NCI-H524 treated with DMSO at 0.1 percent for 48 hours (cell line): ENCODE results near the gene MCUR1.
A peak's percentile ranks its signal among the peaks of the same experiment; 100 is the strongest.
"Not testable (repeated sequence)": the region's sequence is repeated elsewhere in the genome, so short reads cannot be mapped to it uniquely, and the experiment has no call there.

ENCODE experiments used
- DNase-seq: peaks from one replicate; lab custom pipeline; 2025; lab: John Stamatoyannopoulos, UW

The MCUR1 gene, protein sequence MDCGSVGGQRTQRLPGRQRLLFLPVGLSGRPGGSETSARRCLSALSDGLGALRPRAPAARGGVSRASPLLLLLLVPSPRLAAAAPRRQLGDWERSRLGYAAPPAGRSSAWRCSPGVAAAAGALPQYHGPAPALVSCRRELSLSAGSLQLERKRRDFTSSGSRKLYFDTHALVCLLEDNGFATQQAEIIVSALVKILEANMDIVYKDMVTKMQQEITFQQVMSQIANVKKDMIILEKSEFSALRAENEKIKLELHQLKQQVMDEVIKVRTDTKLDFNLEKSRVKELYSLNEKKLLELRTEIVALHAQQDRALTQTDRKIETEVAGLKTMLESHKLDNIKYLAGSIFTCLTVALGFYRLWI

DNA sequence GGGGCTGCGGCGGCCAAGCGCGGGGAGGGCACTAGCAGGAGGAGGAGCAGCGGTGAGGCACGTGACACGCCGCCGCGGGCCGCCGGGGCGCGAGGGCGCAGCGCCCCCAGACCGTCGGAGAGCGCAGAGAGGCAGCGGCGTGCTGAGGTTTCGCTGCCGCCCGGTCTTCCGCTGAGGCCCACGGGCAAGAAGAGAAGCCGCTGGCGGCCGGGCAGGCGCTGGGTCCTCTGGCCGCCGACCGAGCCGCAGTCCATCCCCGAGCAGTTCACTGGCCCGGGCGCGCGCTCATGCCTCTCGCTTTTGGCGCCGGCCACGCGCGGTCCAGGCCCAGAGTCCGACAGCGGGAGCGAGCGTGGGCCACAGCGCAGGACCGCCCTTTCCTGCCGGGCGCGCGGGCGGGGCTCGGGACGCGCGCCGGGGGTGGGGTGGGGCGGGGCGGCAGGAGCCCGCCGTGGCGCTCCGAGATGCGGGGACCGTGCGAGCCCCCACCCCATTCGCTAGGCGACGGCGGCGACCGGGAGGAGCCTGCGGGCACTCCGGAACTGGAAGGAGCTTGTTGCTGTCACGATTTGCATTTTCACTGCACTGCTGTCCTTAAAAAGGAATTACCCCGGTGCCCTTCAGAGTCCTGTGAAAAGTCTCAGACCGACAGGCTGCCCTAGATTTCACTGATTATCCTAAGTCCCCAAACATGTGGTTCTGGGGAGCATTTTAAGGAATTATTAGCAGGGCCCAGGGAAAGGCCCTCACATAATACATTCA is at the start of gene MCUR1:
Gene MCUR1, minus strand, starts transcription at position 382 of the 762 bp plus-strand sequence. Its CDS starts 128 bp downstream, at position 254.
- DNase-seq: peak; percentile 38

DNA sequence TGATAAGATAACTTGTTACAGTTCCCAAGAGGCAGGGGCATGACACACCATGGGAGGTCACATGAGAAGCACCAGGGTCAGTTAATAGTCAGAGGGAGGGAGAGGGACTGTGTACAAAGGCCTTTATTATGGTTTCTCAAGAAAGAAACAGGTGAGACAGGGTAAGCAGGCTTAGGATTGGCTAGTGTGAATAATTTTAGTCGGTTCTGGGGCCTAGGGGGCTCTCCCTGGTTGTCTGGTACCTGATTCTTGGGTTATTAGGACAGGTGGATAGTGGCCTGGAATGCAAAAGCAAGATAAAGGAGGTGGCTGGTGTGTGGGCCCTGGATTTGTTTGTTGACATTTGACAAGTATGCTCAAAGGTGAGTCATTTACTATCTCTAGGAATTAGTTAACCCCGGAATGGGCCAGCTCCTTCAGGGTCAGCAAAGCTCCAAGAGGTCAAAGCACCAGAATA is 49.4 kb upstream of the MCUR1 start:
- no peak for DNase-seq

DNA sequence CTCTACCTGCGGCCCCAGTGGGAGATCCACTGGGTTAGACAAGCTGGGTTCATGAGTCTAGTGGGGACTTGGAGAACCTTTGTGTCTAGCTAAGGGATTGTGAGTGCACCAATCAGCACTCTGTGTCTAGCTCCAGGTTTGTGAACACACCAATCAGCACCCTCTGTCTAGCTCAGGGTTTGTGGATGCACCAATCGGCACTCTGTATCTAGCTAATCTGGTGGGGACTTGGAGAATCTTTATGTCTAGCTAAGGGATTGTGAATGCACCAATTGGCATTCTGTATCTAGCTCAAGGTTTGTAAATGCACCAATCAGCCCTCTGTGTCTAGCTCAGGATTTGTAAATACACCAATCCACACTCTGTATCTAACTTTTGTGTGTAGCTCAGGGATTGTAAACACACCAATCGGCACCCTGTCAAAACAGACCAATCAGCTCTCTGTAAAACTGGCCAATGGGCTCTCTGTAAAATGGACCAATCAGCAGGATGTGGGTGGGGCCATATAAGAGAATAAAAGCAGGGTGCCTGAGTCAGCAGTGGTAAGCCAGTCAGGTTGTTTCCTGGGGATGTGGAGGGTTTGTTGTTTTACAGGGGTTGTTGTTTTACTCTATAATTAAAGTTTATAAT is 46.3 kb upstream of the MCUR1 start:
- not testable (repeated sequence) for DNase-seq

DNA sequence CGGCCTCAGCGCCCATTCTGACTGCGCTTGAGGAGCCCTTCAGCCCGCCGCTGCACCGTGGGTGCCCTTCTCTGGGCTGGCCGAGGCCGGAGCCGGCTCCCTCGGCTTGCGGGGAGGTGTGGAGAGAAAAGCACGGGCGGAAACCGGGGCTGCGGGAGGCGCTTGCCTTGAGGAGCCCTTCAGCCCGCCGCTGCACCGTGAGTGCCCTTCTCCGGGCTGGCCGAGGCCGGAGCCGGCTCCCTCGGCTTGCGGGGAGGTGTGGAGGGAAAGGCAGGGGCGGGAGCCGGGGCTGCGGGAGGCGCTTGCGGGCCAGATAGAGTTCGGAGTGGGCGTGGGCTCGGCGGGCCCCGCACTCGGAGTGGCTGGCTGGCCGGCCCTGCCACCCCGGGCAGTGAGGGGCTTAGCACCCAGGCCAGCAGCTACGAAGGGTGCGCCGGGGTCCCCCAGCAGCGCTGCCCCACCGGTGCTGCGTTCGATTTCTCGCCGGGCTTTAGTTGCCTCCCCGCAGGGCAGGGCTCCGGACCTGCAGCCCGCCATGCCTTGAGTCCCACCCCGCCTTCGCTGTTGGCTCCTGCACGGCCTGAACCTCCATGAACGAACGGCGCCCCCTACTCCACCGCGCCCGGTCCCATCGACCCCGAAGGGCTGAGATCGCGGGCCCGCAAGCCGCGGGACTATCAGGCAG is 45.7 kb upstream of the MCUR1 start:
- DNase-seq: no peak

DNA sequence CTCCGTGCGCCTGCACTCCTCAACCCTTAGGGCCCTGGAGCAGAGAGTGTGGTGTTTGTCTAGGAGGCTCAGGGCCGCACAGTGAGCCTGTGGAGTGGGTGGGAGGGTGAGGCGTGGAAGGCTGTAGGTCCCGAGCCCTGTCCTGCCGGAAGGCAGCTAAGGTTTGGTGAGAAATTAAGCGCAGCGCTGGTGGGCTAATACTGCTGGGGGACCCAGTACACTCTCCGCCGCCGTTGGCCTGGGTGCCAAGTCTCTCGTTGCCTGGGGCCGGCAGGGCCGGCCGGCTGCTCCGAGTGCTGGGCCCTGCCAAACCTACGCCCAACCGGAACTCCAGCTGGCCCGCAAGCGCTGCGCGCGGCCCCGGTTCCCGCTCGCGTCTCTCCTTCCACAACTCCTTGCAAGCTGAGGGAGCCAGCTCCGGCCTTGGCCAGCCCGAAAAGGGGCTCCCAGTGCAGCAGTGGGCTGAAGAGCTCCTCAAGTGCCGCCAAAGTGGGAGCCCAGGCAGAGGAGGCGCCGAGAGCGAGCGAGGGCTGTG is 40.4 kb upstream of the MCUR1 start:
- no peak for DNase-seq

DNA sequence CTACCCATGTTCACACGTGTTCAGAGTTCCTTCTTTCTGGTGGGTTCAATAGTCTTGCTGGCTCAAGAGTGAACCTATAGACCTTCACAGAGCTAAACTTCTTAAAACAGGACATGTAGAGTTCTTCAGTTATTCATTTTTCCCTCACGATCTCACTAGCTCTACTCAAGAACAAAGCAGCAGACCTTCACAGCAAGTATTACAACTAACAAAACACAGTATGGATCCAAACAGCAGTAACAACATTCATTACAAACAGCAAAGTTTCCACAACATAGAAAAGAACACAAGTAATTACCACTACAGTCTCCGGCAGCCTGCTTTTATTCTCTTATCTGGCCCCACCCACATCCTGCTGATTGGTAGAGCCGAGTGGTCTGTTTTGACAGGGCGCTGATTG is 39.5 kb upstream of the MCUR1 start:
- DNase-seq: no peak

DNA sequence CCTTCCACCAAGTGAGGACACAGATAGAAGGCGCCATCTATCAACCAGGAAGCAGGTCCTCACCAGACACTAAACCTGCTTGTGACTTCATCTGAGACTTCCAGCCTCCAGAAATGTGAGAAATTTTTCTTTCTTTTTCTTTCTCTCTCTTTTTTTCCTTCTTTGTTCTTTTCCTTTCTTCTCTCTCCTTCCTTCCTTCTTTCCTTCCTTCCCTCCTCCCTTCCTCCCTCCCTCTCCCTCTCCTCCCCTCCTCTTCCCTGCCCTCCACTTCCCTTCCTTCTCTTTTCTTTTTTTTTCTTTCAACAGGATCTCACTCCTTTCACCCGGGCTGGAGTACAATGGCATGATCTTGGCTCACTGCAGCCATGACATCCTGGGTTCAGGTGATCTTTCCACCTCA is 37.4 kb upstream of the MCUR1 start:
- DNase-seq: no peak

DNA sequence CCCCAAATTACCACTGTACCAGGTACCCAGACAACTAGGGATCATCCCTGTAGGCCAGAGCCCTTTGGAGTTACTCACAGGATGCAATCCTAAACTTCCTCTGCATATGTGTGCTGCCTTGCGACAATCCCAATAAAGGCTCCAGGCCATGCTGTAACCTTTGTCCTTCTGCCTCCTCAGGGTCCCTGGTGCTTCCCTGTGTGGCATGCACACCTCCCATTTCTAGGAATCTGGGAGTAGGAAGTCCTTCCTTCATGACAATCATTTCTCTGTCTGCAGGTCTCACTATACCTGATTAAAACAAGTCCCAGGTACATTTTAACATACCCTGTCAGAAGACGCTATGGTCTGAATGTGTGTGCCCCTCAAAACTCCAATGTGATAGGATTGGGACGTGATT is 37.0 kb upstream of the MCUR1 start:
- DNase-seq: no peak

DNA sequence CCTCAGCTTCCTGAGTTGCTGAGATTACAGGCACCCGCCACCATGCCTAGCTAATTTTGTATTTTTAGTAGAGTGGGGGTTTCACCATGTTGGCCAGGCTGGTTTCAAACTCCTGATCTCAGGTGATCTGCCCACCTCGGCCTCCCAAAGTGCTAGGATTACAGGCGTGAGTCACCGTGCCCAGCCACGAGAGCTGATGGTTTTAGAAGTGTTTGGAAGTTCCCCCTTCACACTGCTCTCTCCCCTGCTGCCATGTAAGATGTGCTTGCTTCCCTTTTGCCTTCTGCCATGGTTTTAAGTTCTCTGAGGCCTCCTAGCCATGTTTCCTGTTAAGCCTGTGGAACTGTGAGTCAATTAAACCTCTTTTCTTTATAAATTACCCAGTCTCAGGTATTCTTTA is 36.3 kb upstream of the MCUR1 start:
- DNase-seq: not testable (repeated sequence)

DNA sequence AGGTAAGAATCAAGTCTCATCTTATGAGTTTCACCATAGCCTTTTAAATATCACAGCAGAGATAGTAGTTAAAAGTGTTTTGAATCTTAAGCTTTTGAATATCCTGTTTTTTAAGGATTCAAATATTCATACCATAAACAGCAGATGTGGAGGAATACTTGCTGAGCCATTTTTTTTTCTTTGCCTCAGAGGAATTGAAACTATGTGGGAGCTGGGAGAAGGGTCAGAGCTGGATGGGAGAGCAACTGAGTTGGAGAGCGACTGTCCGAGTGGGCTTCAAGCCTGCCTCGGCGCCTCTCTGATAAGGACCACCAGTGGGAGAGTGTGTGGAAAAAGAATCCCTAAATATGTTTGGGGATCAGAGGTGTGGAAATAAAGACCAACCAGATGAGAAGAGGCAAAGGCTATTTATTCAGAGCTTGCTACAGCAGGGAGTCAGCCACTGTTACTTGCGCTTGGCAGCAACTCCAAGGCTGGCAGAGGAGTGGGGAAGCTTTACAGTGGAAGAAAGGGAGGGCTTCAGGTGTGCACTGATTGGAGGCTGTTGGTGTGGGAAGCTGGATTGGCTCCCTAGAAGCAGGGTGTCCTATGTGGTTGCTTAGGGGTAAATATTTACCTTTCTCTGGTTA is 34.3 kb upstream of the MCUR1 start:
- no peak for DNase-seq

DNA sequence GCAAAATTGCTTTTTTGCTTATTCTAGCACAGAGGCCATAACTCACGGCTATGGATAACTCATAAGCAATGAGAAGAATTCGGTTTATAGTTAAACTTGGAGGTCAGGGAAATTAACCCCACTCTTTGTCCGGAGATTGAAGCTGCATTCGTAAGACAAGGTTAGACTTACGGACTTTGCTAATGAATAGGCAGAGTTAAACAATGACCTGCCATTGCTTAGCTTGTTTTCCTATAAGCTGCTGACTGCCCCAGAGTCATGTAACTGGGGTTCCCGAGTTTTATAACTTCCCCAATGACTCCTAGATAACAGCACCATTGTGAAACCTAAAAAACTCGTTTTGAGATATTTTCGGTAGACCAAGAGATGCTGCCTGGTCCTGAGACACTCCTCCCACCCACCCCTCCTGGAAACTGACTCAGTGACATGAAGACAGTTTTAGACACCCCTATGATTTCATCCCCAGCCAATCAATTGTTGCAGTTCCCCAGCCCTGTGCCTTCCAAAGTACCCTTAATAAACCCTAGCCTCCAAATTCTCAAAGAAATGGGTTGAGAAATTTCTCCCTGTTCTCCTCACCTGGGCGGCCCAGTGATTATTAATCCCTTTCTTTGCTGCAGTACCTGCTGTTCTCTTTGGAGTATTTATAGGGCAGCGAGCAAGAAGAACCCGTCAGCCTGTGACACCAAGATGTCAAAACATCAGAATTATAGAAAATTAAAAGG is 33.1 kb upstream of the MCUR1 start:
- DNase-seq: no peak

DNA sequence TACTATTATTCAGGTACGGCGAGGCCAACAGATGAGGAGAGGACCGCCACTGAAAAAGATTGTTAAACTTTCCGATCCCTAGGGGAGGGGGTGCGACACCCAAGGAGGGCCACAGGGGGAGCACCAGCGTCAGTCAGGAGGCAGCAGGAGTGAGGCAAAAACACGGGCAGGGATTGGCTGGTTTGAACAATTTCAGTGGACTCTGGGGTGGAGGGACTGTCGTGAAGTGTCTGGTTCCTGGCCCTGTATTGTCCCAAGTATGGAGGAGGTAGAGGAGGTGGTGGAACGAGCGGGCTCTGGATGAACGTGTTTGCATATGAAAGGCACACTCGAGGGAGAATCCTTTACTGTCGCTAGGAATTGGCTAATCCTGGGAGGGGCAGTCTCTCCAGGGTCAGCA is 32.5 kb upstream of the MCUR1 start:
- no peak for DNase-seq

DNA sequence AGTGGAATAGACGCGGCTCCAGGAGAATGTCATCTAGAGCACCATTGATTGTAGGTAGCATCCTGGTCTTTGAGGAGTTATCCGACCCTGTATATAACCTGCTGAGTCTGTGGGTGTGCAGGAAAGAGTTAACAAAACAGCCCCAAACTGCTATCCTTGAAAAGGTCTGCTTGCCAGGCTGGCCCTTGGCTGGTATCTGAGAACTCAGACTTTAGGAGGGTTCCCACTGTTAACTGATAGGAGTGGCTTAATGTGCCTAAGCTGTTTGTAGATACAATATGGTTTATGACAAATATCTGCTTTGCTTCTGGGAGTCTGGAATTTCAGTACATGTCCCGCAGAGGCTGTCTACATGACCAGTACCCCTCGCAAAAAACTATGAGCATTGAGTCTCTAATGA is 27.6 kb upstream of the MCUR1 start:
- no peak for DNase-seq

DNA sequence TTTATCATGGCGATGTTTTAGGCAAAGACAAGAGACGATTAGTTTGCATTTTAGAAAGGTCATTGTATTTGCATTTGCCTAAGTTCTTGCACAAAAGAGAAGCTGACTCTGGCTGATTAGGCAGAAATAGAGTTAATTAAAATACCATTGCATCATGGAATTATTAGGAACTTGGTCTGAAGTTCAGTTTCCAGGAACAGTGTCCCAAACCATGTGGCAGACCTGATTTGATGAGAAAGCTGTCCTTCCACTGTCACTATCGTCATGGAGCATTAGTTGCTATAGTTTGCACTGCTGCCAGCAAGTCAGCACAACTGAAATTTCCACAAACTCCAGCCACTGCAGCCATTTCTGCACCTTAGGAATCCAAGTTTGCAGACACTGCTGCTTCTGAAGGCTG is 24.3 kb upstream of the MCUR1 start:
- DNase-seq: no peak

DNA sequence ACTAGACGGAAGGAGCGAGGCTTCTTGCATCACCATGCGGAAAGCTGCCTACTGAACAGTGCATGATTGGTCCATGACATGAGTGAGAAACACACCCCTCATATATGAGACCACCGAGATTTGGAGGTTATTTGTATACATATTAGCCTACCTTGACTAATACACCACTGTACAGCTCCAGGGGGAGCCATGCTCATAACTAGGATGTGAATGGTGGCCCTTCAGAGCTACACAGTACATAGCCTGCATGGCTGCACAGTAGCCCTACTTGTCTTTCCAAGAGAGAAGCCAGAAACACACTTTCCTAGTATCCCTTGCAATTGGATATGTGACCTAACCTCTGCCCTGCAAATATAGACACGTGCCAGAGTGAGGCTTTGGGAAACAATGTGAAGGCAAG is 21.8 kb upstream of the MCUR1 start:
- DNase-seq: no peak

DNA sequence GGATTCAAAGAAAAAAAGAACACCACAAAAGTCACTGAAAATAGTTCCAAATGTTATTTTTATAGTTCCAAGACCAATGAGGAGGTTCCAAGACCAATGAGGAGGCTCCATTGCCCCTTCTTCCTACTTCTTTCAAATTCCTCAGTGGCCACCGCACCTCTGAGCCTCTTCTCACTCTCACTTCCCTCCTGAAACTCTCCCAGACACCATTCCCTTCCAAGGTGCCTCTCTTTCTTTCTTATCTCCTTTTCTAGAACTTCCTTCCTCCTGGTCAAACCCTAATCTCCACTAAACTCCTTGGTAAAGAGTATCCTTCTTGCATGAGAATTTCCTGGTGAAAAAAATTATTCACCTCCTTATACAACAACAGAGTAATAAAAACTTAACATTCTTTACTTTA is 20.4 kb upstream of the MCUR1 start:
- DNase-seq: no peak

DNA sequence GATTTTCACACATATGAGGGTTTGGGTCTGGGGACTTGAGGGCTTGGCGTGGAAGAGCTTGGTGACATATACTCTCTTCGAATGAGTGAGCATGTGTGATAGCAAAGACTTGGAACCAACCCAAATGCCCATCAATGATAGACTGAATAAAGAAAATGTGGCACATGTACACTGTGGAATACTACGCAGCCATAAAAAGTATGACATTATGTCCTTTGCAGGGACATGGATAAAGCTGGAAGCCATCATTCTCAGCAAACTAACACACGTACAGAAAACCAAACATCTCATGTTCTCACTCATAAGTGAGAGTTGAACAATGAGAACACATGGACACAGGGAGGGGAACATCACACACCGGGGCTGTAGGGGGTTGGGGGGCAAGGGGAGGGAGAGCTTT is 19.7 kb upstream of the MCUR1 start:
- DNase-seq: not testable (repeated sequence)

DNA sequence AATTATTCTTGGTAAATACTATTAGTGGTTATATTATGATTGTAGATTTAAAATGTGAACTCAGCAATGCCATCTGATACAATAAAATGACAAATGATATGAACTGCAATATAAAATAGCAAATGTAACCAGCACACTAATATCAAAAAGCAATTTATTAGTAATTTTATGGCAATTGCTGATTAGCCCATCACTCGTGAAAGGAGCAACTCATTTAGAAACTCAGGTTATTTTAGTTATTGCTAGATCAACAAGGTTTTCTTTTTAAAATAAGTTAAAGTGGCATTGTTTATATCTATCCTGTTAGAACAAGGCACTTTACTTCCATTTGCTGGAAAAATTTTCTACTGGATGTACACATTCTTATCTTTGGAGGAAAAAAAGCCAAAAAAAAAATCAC is 18.4 kb upstream of the MCUR1 start:
- no peak for DNase-seq

DNA sequence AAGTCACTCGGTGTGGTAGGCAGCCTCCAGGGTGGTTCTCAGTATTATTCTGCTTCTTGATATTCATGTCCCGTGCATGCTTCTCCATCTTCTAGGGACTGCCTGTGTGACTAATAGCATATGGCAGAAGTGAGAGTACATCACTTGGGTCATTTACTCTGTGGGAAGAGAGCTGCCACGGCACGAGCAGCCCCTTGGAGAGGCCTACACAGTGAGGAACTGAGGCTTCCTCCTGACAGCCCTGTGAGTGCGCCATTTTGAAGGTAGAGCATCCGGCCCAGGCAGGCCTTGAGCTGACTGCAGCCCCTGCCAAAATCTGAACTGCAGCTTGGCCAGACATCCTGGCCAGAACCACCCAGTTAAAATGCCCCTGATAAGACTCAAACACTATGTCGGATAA is 17.3 kb upstream of the MCUR1 start:
- no peak for DNase-seq

DNA sequence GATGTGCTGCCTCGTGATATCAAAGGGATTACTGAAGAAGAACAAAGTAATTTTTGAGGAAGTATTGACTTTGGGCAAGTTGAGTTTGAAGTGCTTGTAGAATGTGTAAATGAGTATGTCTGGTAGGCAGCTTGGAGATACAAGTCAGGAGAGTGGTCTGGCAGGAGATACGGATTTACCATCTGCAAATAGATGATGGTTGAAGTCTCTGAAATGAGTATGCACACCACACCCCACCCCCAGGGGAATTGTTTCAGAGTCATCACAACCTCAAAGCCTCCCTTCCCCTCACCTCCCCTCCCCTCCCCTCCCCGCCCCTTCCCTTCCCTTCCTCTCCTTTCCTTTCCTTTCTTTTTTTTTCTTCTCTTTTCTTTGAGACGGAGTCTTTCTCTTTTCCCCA is 16.4 kb upstream of the MCUR1 start:
- DNase-seq: no peak

DNA sequence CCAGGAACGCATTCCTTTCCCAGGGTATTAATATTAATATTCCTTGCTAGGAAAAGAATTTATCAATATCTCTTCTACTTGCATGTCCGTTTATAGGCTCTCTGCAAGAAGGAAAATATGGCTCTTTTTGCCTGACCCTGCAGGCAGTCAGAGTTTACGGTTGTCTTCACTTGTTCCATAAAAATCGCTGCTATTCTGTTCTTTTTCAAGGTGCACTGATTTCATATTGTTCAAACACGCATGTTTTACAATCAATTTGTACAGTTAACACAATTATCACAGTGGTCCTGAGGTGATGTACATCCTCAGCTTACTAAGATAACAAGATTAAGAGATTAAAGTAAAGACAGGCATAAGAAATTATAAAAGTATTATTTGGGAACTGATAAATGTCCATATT is 15.1 kb upstream of the MCUR1 start:
- DNase-seq: not testable (repeated sequence)
